ENCODE results near the gene RASSF10.

The RASSF10 gene

DNA sequence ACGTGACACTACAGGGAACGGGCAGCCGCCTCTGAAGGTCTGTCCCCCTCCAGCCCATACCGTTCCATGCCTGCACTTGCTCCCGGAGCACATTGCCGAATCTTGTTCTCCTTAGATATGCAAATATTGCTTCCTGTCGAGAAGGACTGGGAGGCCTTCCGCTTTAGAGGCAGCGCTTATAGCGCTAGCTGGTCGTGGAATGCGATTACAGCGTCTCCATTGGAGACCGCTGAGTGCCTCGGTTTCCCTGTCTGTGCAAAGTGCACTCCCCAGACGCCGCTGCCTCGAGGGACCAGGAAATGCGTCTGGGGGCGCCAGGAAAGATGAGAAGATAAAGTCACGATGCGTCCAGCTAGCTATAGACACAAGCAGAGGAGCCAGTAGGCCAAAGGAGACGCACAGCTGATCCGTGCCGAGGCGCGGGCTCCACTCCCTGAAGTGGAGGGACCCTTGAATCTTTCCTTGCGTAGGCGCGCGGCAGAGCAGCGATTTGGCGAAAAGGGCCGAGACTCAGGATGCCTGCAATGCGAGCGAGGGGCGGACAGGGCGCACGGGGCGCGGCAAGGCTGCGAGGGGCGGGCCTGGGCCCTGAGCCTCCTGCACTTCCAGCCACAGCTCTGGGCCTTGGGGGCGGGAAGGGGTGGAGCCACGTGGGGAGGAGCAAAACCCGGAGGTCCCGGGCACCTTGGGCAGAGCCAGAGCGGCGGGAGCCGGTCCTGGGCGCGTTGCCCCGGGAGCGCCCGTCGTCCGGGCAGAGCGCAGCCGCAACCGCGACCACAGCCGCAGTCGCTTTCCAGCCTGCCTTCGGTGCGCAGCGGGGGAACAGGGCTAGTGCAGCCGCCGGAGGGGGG is at the start of gene RASSF10:
Gene RASSF10, plus strand, starts transcription at position 692 of the 851 bp plus-strand sequence. CDS start 261 bp downstream, outside the sequence.
- DNase-seq: peak; percentile 79

DNA sequence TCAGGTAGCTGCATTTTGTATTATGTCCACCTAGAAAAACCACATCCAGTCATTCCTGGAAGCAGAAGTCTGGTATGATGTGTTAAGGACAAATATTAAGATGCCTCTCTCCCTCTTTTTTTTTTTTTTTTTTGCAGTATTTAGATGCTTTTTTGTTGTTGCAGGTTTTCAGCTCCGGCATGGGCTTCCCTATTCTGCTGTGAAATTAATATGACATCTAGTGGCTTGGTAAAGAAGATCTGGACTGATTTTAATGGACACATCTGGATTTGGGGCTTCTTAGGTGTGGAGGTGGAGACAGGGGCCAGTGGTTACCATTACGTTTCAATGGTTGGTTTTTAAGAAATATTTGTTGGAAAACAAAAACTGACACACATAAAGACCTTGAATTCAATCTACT is 47.5 kb upstream of the RASSF10 start:
- DNase-seq: no peak

DNA sequence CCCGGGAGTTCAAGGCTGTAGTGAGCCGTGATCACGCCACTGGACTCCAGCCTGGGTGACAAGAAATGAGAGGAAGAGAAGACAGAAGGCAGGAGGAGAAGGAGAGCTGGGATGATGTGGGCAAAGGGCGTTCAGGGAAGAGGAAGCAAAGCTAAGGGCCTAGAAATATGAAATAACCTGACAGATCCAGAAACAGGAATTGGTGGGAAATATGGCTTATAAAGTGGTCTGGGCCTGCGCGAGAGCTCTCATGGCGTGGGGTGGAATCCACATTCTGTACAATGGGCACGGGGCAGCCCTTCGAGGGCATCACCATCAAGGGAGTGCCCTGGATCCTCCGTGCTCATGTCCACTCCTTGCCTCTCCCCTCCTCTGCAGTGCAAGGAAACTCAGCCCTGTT is 46.8 kb upstream of the RASSF10 start:
- DNase-seq: no peak

DNA sequence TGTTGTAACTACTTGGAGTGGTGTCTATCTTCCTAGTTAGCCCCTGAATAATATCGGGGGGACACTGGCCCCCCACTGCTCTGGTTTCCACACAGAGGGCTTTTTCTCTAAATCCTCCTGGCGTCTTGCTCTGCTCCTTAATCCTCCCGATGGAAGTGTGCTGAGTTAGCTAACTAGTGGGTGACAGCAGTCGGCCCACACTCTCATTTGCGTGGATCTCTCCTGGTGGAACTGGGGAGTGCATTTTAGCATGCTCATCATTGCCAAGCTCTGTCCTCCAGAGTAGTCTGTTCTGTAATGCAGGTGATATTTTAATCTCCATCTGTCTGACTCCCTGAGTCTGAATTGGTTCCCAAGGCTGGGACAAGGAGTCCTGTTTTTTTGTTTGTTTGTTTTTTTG is 46.1 kb upstream of the RASSF10 start:
- DNase-seq: no peak

DNA sequence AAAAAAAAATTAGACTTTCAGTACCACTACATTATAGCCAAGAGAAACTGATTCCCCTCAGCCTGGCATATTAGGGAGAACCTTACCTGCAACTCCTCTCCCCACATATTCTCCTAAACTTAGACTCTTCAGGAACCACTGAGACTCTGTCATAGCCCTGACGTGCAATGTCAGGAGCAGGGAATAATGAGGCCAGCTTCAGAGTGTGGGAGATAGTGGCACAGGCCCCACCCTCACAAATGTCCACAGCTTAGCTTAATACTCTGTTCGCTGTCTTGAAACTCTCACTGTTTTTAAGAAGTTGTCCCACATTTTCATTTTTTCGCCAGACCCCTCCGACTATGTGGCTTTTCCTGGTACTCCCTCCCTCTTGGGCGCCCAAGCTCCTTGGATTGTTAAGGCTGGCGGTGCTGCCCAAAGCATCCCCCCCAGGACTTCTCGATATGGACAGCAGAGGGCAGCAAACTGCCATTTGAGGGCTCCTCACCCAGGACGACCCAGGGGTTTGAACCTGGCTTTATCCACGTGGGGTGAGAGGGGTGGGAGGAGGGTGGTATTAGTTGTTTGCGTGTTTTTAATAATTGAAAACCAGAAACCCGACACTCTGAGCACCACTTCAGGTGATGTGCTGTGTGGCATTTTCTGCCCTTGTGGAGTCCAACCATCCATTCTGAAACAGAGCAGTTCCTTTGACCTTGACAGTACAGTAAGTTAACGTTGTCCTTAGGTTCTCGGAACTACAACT is 45.2 kb upstream of the RASSF10 start:
- DNase-seq: peak; percentile 62

DNA sequence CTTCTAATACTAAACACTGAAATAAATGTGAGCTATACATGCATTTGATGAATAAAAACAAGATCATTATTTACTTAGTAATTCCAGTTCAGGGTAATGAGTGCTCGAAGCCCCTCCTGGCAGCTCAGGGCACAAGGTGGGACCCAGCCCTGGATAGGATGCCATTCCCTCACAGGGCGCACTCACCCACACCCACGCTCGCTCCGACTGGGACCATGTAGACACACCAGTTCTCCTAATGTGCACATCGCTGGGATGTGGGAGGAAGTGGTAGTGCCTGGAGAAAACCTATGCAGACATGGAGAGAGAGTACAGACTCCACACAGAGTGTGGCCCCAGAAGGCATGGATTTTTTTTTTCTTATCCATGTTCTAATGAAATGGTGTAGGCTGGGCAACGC is 44.5 kb upstream of the RASSF10 start:
- DNase-seq: no peak

DNA sequence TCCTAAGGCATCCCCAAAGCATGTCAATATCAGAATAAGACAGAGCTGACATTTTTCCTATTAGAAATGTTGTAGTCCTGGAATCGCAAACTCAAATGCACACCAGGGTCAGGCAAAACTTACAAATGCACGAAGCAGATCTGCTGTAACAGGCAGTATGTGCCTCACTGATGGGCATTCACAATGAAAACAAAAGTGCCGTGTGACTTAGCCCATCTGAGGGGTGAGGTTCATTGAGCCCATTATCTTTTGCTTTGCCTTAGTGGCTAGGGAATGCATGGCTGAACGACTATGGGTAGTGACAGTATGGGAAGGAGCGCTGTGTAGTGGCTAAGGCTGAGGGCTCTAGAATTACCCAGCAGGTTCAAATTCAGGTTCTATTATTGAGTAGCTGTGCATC is 43.1 kb upstream of the RASSF10 start:
- DNase-seq: no peak

DNA sequence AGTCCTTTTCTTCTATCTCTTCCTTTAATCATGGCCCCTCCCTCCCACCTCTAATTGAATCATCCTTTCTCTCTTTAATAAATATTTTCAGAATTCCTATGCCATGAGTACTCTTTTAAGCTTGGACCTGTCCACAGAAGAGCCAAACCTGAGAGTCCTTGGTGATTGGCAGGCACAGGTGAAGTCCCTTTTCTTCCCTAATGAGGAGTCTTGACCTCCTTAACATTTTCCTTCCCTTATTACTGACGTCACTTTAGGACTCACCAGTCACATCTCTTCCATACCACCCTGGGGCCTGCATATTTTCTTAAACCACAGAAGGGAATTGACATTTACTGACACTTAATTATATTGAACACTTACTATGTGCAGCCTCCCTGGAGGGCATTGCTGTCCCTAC is 41.0 kb upstream of the RASSF10 start:
- no peak for DNase-seq

DNA sequence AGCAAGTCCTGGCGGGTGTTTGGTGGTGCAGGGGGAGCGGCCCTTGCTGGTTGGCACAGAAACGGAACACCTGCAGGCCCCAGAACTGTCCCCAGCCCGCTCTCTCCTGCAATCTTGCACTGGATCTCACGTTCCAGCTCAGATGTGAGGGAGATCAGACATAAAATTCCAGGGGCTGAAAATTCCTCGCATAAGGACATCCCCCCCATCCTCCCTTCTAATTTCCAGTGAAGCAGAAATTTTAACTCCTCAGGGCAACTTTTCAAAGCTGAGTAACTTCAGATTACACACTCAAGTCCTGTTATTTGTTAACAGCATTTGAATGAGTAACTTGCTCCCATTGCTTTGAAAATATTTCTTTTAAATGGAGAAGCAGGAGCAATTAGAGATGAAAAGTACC is 40.3 kb upstream of the RASSF10 start:
- DNase-seq: no peak

DNA sequence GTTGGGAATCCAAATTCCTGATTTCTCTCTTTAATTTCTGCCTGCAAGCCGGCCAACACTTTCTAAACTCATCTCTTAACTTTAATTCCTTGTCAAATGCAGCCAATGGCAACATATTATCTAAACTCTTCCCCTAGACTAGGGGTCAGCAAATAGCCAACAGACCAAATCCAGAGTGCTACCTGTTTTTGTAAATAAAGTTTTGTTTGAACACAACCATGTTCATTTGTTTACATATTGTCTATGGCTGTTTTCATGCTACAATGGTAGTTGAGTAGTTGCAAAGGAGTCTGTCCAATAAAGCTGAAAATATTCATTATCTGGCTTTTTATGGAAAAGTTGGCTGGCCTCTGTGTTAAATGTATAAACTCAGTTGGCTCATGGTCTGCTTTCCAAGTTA is 37.2 kb upstream of the RASSF10 start:
- no peak for DNase-seq

DNA sequence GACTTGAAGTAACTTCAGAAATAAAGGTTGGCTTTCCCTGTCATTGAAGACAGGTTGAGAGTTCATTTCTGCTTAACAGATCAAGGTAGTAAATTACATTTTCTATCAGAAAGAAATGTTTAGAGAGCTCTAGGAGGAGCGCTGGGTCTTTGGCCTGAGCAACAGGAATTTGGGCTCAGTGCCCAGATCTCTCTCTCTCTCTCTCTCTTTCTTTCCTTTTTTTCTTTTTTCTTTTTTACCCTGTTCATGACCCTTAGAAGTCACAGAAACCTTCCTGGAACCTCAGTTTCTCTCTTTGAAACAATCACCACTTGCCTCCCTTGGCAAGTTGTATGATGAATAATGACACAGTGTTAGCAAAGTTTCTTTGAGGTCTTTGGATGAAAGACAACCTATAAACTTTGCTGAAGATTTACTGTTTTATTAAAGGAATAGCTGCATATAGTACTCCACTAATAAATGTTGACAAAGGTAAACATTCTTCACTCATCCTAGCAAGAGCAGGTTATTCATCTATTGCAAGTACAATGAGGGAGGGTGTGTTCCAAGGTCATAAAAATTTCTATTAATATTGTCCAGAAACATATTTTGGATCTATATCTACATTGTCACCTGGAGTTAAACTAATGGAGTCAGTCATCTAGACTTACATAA is 35.5 kb upstream of the RASSF10 start:
- DNase-seq: no peak

DNA sequence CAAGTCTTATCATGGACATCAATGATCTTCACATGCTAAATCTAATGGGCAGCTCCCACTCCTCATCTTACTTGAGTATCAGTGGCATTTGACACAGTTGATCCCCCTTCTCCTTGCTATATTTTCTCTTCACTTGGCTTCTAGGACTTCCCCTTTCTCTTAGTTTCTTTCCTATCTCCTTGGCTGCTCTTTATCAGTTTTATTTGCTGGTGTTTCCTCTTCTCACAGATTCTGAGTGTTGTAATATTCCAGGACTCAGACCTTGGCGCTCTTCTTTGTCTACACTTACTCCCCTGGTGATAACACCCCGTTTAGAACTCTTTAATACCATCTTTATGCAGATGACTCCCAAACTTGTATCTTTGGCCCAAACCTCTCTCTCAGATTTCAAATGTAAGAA is 33.9 kb upstream of the RASSF10 start:
- no peak for DNase-seq

DNA sequence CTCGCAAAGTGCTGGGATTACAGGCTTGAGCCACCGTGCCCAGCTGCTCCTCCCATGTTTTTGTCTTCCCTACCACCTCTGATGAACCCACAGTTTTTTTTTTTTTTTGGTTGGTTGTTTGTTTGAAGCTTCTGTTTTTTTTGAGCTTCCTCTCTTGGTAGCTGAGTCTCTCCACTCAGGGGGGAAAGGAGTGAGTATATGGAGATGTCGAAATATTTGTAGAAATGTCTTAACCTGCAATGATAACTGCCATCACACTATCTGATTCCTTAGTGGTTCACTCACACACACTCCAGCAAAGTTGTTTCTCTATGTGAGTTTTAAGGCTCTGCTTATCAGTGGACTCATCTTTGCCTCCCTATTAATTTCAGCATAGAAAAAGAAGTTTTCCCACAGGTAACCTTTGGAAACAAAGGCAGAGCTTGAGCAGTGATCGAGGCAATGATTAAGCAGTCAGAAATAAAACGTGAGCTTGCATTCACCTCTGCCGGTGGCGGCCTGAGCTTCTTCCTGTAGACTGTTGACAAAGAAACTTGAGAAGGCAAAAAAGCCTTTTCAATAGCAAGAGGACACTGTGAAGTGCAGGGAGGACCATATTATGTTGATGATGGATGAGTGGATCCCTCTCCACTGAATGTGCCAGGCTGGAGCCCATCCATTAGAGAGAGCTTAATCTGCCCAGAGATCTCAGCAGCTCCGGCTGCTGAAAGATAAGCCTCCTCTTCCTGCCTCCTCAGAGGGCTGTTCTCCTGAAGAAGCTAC is 29.0 kb upstream of the RASSF10 start:
- DNase-seq: peak; percentile 94

DNA sequence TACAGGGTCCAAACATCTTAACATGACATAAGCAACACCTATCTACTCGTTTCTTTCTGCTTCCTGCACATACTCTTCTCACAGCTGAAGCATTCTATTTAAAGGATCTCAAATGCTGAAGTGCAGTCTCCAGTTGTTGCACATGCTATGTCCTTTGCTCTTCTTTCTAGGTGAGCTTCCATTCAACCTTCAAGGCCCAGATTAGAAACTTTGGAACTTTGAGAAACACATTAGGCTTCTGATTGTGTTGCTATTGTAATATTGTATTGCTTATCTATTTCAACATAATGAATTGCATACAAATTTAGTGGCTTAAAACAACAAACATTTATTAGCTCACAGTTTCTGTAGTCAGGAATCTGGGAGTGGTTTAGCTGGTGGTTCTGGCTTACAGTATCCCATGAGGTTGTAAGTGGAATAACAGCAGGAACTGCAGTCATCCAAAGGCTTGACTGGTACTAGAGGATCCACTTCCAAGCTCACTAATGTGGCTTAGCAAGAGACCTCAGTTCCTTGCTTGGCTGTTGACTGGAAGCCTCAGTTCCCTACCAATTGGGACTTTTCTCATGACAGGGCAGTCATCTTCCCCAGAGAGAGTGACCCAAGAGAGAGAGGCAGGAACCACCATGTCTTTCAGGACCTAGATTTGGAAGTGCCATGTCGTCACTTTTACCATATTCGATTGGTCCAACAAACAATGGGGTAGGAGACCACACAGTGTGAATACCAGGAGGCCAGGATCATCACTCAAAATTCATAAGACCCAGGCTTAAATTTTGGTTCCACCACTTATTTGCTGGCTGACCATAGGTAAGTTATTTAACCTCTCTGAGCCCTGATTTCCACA is 27.2 kb upstream of the RASSF10 start:
- DNase-seq: no peak

DNA sequence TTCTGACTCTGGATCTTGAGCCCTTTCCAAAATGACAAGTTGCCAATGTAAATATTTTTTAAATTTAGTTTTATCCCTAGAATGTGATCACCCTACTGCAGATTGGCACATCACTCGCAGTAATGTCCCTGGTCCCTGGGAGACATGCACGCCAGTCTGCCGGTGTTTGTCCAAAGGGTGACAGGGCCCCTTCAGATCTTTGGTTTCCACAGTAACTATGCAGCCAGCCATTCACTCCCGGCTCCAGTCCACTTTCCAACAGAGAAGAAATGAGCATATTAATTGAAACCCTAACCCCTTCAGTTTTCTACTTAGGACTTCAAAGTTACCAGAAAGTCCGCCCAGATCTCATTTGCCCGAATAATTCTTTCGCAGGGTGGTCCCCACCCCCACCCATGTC is 25.8 kb upstream of the RASSF10 start:
- DNase-seq: no peak

DNA sequence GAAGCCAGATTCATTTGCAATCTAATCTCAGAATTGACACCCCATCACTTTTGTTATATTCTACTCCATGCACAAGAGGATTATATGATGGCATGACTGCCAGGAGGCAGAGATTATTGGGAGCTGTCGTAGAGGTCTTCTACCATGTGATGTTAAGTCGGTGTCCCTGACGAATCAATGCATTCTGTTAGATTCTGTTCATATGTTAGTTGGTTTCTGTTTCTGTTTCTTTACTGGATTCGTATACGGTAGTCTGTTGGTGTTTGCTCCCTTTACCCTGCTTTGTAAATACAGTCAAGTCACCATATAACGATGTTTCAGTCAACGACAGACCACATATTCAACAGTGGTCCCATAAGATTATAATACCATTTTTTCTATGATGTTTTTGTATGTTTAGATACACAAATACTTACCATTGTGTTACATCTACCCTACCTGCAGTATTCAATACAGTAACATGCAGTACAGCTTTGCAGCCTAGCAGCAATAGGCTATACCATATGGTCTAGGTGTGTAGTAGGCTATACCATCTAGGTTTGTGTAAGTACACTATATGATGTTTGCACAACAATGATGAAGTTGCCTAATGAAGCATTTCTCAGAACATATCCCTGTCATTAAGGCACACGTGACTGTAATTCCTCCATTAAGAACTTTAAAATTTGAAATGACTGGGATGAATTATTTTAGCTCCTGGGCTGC is 22.8 kb upstream of the RASSF10 start:
- no peak for DNase-seq

DNA sequence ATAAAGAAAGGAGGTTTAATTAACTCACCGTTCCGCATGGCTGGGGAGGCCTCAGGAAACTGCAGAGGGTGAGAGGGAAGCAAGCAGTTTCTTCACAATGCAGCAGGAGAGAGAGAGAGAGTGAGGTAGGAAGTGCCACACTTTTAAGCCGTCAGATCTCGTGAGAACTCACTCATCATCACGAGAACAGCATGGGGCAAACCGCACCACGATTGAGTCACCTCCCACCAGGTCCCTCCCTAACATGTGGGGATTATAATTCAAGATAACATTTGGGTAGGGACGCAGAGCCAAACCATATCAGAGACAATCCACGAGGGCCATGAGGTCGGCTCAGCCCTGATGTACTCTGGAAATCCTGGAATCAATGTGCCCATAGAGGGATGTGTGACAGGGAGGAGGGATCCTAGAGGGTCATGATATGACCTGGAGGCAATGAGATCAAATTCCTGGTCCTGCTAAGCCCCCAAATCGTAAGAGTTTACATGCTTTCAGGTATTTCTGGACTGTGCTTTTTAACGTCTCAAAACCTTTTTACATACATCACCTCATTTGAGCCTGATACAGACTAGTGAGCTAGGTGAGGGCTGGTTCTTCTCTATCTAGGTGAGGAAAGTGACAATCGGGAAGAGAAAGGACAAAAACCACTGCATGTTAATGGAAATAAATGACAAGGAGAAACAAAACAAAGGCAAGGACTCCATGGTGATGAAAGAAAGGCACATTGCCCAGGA is 19.5 kb upstream of the RASSF10 start:
- DNase-seq: no peak

DNA sequence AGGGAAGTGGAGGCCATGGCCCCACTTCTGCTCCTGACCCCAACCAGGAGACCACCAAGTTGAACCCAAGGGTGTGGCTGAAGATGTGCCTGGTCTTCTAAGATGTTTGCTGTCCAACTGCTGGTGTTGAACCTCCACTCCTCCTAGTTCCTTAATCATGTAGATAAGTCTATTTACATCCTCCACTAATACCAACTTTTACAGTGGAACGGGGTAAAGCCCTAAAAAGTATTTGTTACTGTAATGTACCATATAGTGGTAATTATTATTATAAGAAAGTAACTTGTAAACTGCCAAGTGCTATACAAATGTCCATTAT is 19.0 kb upstream of the RASSF10 start:
- DNase-seq: no peak

DNA sequence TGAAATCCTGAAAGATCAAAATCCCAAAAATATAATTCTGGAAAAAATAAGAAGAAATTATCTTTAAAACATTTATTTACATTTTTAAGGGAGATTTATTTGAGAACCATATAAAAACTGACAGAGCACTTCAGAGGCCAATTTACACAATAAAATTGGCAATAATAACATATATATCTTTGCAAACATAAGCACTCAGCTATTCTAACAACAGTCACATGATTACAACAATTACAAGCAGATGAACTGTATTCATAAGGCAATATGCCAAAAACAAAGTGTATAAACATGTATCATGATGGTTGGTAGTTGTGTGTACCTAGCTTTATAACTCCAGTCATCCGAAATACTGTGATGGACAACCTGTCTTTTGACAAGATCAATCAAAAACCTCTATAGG is 17.7 kb upstream of the RASSF10 start:
- DNase-seq: no peak

DNA sequence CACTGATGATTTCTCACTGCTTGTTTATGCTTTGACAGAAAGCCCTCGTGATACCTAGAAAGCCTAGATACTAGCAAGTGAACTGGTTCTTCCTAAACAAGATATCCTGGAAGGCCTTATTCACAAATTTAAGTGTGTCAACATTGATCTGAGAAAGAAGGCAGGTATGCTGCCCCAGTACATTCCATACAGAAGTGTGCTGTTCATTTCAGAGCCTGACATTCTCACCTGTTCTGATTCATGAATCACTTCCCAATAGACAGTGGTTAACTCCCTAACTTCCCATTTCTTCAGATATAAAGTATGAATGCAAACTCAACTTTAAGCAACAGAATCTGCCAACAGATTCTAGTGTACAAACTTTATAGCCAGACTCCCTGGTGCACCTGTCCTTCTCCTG is 15.5 kb upstream of the RASSF10 start:
- no peak for DNase-seq

DNA sequence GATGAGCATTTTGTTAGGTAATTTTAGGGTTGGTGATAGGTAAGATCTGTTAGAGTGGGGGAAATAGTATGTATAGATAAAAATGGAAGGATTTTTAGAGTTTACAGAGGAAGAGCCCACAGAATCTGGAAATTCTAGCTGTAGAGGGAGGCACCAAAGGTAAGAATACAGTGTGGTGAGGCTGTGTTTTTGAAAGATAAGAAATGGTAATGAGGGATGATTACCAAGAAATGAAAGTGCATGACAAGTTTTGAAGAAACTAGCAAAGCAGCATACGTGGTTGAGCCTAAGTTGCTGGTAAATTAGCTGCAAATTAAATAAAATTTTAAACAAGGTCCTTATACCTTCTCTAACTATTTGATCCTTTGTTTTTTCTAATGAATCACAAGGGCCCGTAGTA is 14.6 kb upstream of the RASSF10 start:
- DNase-seq: no peak
